Measurements from ENCODE around the gene RPL5.

- TF ChIP-seq CTCF (conservative IDR thresholded peaks at IDR 0.05; ENCODE audit: low read length), result no peak
- TF ChIP-seq EZH2phosphoT487 (IDR thresholded peaks at IDR 0.05; ENCODE audit: borderline replicate concordance, low read depth, low read length), result no peak
Measured at GRCh38 chr1:92853299-92853698, 21.5 kb downstream of the RPL5 start.

All from OCI-LY7 (cell line).